OCI-LY7 (cell line): Measurements from ENCODE around the gene RABEP1.

Source experiments
- CTCF ChIP-seq: fragments of 200-600 bp; sonication (generic); conservative IDR thresholded peaks from 2 replicates; pipeline ENCODE4 v1.5.1; 2014; ENCODE audit warnings: mild to moderate bottlenecking, antibody characterized with exemption, low read length, moderate library complexity, mixed read lengths
- EZH2phosphoT487 ChIP-seq: fragments of 200-600 bp; sonication (generic); IDR thresholded peaks from 2 replicates; pipeline ENCODE4 v1.6.1; 2018; ENCODE audit warnings: low read depth, borderline replicate concordance, mild to moderate bottlenecking, mixed run types, antibody characterized with exemption, low read length, moderate library complexity, mixed read lengths

GRCh38 chr17:5329784-5330557 is 47.9 kb downstream of the RABEP1 start:
- TF ChIP-seq CTCF (no peak), EZH2phosphoT487 (no peak)
